Gastrocnemius medialis (tissue), 4 donors: Measurements from ENCODE around the gene CCDC74B. TPM values are rescaled to one million over a fixed set of nuclear protein-coding genes. Genes with fewer than 3 reads are reported as not detected.
"Not testable (repeated sequence)": the region's sequence is repeated elsewhere in the genome, so short reads cannot be mapped to it uniquely, and the experiment has no call there.

Experiments
- ATAC-seq, 2 donors: fragments of 150-250 bp; one replicate each; pipeline ENCODE4 v1.9.1; 2016
- DNase-seq, 2 donors: peaks; one replicate each; pipeline ENCODE4 v3.0.0-alpha.2; 2019
- H3K27ac ChIP-seq, 4 donors: fragments of 200-600 bp; sonication (generic); 1 replicate in 1 of 4; 2 replicates in 3 of 4; pipeline ENCODE4 v1.5.1; 2016 to 2018; ENCODE audit warnings: mild to moderate bottlenecking in 2 of 4, moderate library complexity in 1 of 4
- H3K27me3 ChIP-seq, 3 donors: fragments of 200-600 bp; sonication (generic) in 2 of 3; 1 replicate in 1 of 3; 2 replicates in 2 of 3; pipeline versions ENCODE4 v1.5.1 to v1.6.0; 2016 to 2019; ENCODE audit warnings: mild to moderate bottlenecking in 1 of 3, moderate library complexity in 1 of 3
- H3K36me3 ChIP-seq, 2 donors: fragments of 200-600 bp; sonication (generic) in 1 of 2; one replicate each; pipeline ENCODE4 v1.5.1; 2017 to 2018
- H3K4me1 ChIP-seq, 2 donors: fragments of 200-600 bp; sonication (generic) in 1 of 2; one replicate each; pipeline ENCODE4 v1.5.1; 2016 to 2017; ENCODE audit warnings: mild to moderate bottlenecking in 2 of 2
- H3K4me3 ChIP-seq, 4 donors: fragments of 200-600 bp; sonication (generic) in 3 of 4; 1 replicate in 1 of 4; 2 replicates in 3 of 4; pipeline ENCODE4 v1.5.1; 2016 to 2019; ENCODE audit warnings: mild to moderate bottlenecking in 2 of 4
- H3K9me3 ChIP-seq, 3 donors: fragments of 200-600 bp; sonication (generic) in 2 of 3; 1 replicate in 1 of 3; 2 replicates in 2 of 3; pipeline ENCODE4 v1.5.1; 2016 to 2019
- CTCF ChIP-seq, 5 experiments: fragments of 450-650 bp in 3 of 5; fragments of 200-600 bp in 2 of 5; sonication (generic) in 2 of 5; IDR thresholded peaks in 4 of 5; conservative IDR thresholded peaks in 1 of 5; 1 replicate in 4 of 5; 2 replicates in 1 of 5; pipeline ENCODE4 v1.5.1; 2016 to 2019; ENCODE audit warnings: antibody characterized with exemption in 5 of 5, mild to moderate bottlenecking in 3 of 5, moderate library complexity in 3 of 5
- POLR2A ChIP-seq, 2 donors: fragments of 450-650 bp; IDR thresholded peaks; one replicate each; pipeline ENCODE4 v1.6.1; 2017; ENCODE audit warnings: antibody characterized with exemption in 2 of 2, mild to moderate bottlenecking in 2 of 2, moderate library complexity in 2 of 2
- in situ Hi-C, 4 donors: fragments of 200-750 bp; cut with MboI; loops; one replicate each; pipeline versions ENCODE4 v1.15.0 to v1.8.0; 2017; ENCODE audit warnings: low sequenced_read_pairs in 4 of 4
- intact Hi-C: fragments of 100-400 bp; cut with DNase I; formaldehyde crosslinking; loops from one replicate; pipeline ENCODE4 v1.15.1; 2023; ENCODE audit warnings: low total_unique reads
- total RNA-seq, 4 donors: library from RNA; depleted of rRNA; stranded (reverse); fragments of >200 nt; gene quantifications; one replicate each; pipeline versions ENCODE4 v1.1.0 to v1.2.3, GENCODE V29; 2016

CCDC74B gene
- total RNA-seq, 4 donors from 2014 or later = 0.42 to 1.2 TPM; not detected in 2

- Histone ChIP-seq H3K4me3 (no peak overlapping the region), H3K36me3 (peaks cover 0 to 33% of the 10 kb centered on the region in 2 donors), H3K27me3 (no peaks in the 10 kb centered on the region), H3K27ac (no peak overlapping the region), H3K4me1 (no peaks in the 10 kb centered on the region), H3K9me3 (no peaks in the 10 kb centered on the region)
- in situ Hi-C loops = no loop called here
- intact Hi-C loops = no loop called here
- no peak for ATAC-seq
- no peak for DNase-seq
- TF ChIP-seq POLR2A (IDR thresholded peaks at IDR 0.05) (no peak), CTCF (IDR thresholded peaks at IDR 0.05 in 4 of 5, conservative IDR thresholded peaks at IDR 0.05 in 1 of 5) (no peak)
Observed at GRCh38 chr2:130158631-130159030, 13.7 kb upstream of the CCDC74B start.

GRCh38 chr2:130157825-130158514 is 13.1 kb upstream of the CCDC74B start:
- H3K9me3 ChIP-seq, H3K4me1 ChIP-seq, in situ Hi-C loops, H3K27me3 ChIP-seq, H3K27ac ChIP-seq, DNase-seq, intact Hi-C loops, ATAC-seq, H3K4me3 ChIP-seq: not testable (repeated sequence)
- peaks cover 0 to 31% of the 10 kb centered on the region in 2 donors for H3K36me3 ChIP-seq

- ATAC-seq, in situ Hi-C loops, DNase-seq, H3K27me3 ChIP-seq, intact Hi-C loops, H3K27ac ChIP-seq, H3K9me3 ChIP-seq, H3K4me1 ChIP-seq, H3K4me3 ChIP-seq: not testable (repeated sequence)
- H3K36me3 ChIP-seq = peaks cover 0 to 31% of the 10 kb centered on the region in 2 donors
Observed at GRCh38 chr2:130157354-130157753, 12.4 kb upstream of the CCDC74B start.

- DNase-seq (no peak), ATAC-seq (no peak)
- intact Hi-C loops (no loop called here), in situ Hi-C loops (no loop called here)
- Histone ChIP-seq H3K27me3 (no peaks in the 10 kb centered on the region), H3K9me3 (no peaks in the 10 kb centered on the region), H3K27ac (no peak overlapping the region), H3K4me1 (no peaks in the 10 kb centered on the region), H3K36me3 (peaks cover 0 to 37% of the 10 kb centered on the region in 2 donors), H3K4me3 (no peak overlapping the region)
- TF ChIP-seq CTCF (IDR thresholded peaks at IDR 0.05 in 4 of 5, conservative IDR thresholded peaks at IDR 0.05 in 1 of 5) (no peak), POLR2A (IDR thresholded peaks at IDR 0.05) (no peak)
Observed at GRCh38 chr2:130156624-130157004, 11.7 kb upstream of the CCDC74B start.

- H3K27me3 ChIP-seq, ATAC-seq, H3K27ac ChIP-seq, H3K9me3 ChIP-seq, intact Hi-C loops, H3K4me3 ChIP-seq, in situ Hi-C loops, H3K4me1 ChIP-seq: not testable (repeated sequence)
- DNase-seq = peak in 1 of 2 donors; percentile 23
- TF ChIP-seq CTCF (IDR thresholded peaks at IDR 0.05 in 4 of 5, conservative IDR thresholded peaks at IDR 0.05 in 1 of 5) = peak in 1 of 5 experiments; percentile 26
- peaks cover 0 to 37% of the 10 kb centered on the region in 2 donors for H3K36me3 ChIP-seq
Observed at GRCh38 chr2:130155956-130156623, 11.2 kb upstream of the CCDC74B start.
